Right ventricle myocardium inferior (tissue), 1 donor: Measurements from ENCODE around the gene ECHDC1. TPM values are rescaled to one million over a fixed set of nuclear protein-coding genes. Genes with fewer than 3 reads are reported as not detected.
A peak's percentile ranks its signal among the peaks of the same experiment; 100 is the strongest.
"Not testable (repeated sequence)": the region's sequence is repeated elsewhere in the genome, so short reads cannot be mapped to it uniquely, and the experiment has no call there.

Experiments used
- ATAC-seq: fragments of 200-7000 bp; cut with Tn5 transposase; one replicate; pipeline ENCODE4 v1.9.1; 2020; ENCODE audit warnings: mild to moderate bottlenecking, moderate library complexity
- DNase-seq: peaks from one replicate; pipeline ENCODE4 v3.0.0; 2021; ENCODE audit errors: missing footprints
- intact Hi-C: fragments of 100-400 bp; cut with DNase I; formaldehyde crosslinking; loops from one replicate; pipeline ENCODE4 v1.11.0; 2022
- long read RNA-seq: library from polyadenylated mRNA; unstranded; transcript quantifications from one replicate; pipeline ENCODE4 v2.0.0, GENCODE V29; 2021
- total RNA-seq: library from RNA; stranded (reverse); fragmentation: NEBNext Ultra II Directional; extraction: Animal tissue kit (Norgen Biotek cat#: 25700); gene quantifications from one replicate; pipeline ENCODE4 v1.2.1, GENCODE V29; 2021
- donor health status: DM: no; HTN: yes; CAD: no; lungs with severe emphysema.

The ECHDC1 gene, protein sequence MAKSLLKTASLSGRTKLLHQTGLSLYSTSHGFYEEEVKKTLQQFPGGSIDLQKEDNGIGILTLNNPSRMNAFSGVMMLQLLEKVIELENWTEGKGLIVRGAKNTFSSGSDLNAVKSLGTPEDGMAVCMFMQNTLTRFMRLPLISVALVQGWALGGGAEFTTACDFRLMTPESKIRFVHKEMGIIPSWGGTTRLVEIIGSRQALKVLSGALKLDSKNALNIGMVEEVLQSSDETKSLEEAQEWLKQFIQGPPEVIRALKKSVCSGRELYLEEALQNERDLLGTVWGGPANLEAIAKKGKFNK
- total RNA-seq, result 42.7 TPM
- long read RNA-seq, transcript ECHDC1-210 (6 exons, 2,341 nt), result major isoform, 6 of 14 reads
- long read RNA-seq, partial matches to known transcripts, result 2 of 14 reads
- long read RNA-seq, other reads (novel, unspliced or antisense), result 2 of 14 reads

DNA sequence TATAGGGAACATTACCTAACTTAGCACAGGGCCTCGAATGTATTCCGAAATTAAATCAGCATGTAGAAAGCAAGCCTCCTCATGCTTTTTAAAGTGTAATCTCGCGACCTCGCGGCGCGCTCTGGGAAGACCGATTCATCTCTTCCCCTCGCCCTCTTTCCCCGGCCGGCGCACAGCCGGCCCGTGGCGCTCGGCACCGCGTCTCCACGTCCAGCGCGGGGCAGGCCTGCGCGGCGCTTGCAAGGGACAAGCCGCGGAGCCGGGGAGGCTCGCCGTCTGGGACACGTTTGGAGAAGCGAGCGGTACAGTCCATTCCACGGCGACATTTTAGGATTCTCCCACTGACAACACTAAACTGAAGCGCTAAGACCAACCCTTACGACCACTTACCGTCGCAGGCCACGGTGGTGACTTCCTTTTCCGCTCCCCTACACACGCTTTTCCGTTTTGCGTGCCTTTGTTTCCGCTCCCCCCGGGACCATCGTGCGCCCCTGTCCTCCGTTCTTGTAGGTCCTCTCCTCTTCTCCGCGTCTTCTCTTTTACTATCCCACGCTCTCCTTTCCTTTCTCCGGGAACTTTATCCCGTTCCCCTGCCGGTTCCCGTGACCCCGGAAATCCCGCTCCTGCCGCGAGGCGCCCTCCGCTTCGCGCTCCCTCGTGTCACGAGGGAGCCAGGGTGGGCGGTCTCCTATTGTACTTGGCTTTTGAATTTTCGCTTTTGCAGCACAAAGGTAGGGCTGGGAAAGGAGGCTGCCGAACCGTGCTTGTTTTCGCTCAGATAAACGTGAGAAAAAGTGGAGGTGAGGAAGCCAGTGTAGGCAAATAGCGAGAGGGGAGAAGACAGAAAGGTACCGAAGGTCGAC is at the start of gene ECHDC1:
Gene ECHDC1 (minus strand): TSS at position 664 of the 863 bp plus-strand sequence. CDS start 12,581 bp downstream, outside the sequence.
- peak; percentile 86 for ATAC-seq
- intact Hi-C loops, result loop anchor here (2.0 kb wide), 1 partner anchor 74 kb away; no protein-coding TSS in a partner anchor
- DNase-seq, result peak; percentile 86

- no peak for DNase-seq
- ATAC-seq, result no peak
- intact Hi-C loops, result no loop called here
Measured at GRCh38 chr6:127392301-127392700, 48.9 kb upstream of the ECHDC1 start.

DNA sequence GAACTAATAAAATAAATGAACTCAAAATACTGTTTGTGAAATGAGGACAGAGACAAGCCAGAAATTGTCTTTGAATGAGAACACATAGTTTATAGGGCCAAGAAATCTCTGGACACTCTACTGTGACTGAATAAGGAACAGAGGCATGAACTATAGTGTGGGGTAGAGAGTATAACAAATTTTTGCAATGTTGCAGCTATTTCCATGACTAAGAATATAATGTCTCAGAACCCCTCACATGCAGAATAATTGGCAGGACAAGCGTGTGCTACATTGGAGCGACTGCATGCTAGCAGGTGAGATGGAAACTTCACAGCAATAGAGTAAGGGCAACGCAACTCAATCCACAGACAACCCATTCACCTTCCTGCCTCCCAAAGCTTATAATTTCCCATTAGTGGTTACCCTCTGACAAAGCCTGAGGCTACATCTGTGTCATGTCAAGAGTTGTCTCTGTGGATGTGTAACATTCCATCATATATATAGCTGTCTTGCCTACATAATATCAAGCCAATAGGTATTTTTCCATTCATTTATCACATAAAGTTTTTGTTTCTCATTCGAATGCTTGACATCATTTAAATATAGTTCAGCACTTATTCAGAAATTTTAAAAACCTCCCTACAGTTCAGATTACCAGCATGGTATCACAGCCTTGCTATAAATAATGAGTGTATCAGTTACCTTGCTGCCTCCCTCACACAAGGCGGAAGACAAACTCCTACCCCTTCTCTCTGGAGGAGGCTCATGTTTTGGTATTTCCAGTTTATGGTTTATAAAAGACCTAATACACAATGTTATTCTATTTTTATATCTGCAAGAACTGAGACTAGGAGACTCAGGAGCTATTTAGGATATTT is 47.9 kb upstream of the ECHDC1 start:
- intact Hi-C loops, result no loop called here
- ATAC-seq, result no peak
- no peak for DNase-seq

- DNase-seq (no peak), ATAC-seq (no peak)
- intact Hi-C loops, result no loop called here
Measured at GRCh38 chr6:127389706-127390105, 46.3 kb upstream of the ECHDC1 start.

DNA sequence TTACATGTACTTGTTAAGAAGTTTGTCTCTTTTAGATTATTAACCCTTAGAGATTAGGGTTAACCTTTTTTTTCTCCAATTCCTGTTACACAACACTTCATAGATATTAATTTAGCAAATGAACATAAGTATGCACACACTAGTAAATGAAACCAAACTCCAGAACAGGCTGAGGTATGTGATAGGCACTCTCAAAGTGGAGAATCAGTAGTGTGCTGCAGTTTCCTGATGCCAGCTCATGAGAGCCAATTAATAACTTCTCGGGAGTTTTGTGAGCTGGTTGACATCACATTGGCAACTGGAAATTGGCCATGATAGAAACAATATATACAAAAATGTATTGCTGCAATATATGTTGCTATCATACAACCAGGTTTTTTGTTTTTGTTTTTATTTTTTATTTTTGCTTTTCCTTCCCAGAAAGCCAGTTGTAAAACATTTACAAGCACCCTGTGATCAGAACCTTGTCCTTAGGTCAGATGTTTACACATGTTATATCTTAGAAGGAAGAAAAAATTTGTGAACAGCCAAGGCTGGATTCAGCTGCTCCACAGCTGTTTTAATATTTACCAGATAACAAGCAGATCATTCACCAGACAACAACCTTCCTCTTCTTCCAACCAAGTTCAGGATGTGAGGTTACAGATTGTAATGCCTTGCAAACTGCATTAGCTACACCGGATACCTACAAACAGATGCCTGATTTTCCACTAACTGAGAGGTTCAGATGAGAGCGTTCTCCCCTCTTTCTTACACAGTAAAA is 42.4 kb upstream of the ECHDC1 start:
- DNase-seq (no peak), ATAC-seq (no peak)
- intact Hi-C loops, result no loop called here

DNA sequence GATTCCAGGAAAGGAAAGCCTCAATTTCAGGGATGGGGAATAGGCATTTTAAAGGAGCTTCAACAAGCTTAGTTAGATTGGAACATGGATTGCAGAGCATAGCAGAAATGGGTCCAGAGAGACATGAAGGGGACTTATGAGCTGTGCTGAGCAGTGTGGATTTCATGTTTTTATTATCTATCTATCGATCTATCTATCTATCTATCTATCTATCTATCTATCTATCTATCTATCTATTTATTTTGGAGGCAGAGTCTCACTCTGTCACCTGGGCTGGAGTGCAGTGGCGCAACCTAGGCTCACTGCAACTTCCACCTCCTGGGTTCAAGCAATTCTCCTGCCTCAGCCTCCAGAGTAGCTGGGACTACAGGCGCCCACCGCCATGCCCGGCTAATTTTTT is 41.4 kb upstream of the ECHDC1 start:
- ATAC-seq, DNase-seq, intact Hi-C loops: not testable (repeated sequence)

DNA sequence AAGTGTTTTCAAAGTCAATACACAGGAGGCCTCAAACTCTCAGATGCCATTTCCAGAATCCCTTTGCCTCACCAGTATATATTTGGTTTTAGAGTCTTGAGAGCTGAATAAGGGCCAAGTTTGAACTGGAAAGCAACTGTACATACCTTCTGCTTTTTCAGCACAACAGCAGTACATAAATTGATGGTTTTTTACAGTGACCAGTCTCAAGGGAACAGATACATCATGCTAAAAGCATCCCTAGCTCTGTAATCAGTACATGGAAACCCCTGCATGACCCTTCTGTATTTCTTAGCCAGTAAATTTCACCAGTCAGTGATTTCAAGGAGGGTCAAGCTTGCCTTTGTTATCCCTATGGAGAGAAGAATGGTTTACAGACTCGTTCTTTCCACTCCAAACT is 40.6 kb upstream of the ECHDC1 start:
- DNase-seq, result no peak
- intact Hi-C loops, result no loop called here
- peak; percentile 28 for ATAC-seq

- ATAC-seq, result no peak
- DNase-seq, result no peak
- intact Hi-C loops, result no loop called here
Measured at GRCh38 chr6:127382413-127382812, 39.0 kb upstream of the ECHDC1 start.

DNA sequence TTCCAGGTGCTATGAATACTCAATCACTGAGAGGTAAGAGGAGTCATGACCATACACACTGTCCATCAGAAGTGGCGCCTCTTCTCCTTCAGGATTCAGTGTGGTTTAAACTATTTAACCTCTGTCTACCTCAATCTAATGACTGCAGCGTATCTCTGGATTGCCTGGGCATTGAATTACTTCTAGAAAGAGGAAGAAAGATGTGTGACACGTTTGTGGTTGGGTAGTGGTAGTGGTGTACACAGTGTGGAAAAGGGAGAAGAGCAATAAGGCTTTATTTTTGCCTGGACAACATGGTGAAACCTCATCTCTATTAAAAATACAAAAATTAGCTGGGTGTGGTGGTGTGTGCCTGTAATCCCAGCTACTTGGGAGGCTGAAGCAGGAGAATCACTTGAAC is 38.0 kb upstream of the ECHDC1 start:
- intact Hi-C loops, result no loop called here
- ATAC-seq (no peak), DNase-seq (no peak)

- DNase-seq (no peak), ATAC-seq (no peak)
- intact Hi-C loops, result no loop called here
Measured at GRCh38 chr6:127376685-127377084, 33.3 kb upstream of the ECHDC1 start.

DNA sequence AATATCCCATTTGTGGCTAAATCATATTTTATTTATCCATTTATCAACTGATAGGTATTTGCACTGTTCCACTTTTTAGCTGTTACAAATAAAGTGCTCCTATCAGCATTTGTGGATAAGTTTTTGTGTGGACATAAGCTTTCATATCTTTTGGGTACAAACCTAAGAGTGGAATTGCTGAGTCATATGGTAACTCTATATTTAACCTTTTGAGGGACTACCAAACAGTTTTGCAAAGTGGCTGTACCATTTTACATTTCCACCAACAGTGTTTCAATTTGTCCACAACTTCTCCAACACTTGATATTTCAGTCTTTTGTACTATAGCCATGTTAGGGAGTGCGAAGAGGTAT is 23.6 kb upstream of the ECHDC1 start:
- intact Hi-C loops, result no loop called here
- ATAC-seq (no peak), DNase-seq (no peak)

GRCh38 chr6:127366282-127367022 is 23.0 kb upstream of the ECHDC1 start:
- DNase-seq (no peak), ATAC-seq (no peak)
- intact Hi-C loops, result no loop called here

DNA sequence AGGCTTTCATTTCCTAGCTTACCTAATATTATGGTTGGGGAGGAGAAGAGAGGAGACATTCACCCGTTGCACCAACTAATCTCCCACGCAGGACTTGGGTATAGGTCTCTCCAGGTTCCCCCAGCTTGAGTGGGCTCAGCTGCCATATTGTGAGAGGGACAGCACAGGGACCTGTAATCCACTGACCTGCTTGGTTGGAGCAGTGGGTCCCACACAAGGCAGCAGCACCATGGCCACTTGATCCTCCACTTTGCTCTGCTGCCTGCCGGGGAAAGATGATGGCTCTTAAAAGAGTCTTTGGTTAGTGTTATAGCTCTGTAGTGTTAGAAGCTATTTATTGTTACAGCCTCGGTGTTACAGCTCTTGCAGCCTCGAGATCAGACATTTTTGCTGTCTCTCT is 22.5 kb upstream of the ECHDC1 start:
- no peak for DNase-seq
- no peak for ATAC-seq
- intact Hi-C loops, result no loop called here

DNA sequence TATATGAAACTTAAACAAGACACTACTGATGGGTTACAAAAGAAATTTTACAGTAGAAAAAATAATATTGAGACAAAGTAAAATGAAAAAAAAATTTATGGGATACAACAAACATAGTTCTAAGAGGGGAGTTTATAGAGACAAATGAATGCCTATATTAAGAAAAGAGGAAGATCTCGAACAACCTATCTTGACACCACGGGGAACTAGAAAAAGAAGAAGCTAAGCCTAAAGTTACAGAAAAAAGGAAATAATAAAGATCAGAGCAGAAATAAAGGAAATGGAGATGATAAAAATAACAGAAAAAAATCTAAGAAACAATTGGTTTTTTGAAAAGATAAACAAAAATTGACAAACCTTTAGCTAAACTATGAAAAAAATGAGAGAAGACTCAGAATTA is 9.1 kb upstream of the ECHDC1 start:
- DNase-seq (no peak), ATAC-seq (no peak)
- intact Hi-C loops, result no loop called here

GRCh38 chr6:127349980-127350379 is 6.6 kb upstream of the ECHDC1 start:
- ATAC-seq, result no peak
- intact Hi-C loops, result no loop called here
- no peak for DNase-seq

DNA sequence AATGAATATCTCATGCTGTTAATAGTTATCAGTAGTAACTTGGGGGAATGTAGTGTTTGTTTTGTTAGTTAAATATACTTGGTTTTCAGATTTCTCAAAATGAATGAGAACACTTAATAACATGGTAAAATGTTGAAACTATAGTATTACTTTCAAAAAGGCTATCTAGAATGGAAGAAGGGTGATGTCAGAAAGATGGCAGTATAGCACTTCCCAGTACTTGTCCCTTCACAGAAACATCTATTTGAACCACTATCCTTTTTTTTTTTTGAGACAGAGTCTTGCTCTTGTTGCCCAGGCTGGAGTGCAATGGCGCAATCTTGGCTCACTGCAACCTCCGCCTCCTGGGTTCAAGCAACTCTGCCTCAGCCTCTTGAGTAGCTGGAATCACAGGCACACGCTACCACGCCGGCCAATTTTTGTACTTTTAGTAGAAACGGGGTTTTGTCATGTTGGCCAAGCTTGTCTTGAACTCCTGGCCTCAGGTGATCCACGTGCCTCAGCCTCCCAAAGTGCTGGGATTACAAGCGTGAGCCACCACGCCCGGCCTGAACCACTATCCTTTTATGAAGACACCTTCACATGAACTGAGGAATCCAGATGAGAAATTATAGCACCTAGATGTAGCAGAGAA is 4.7 kb upstream of the ECHDC1 start:
- ATAC-seq, result no peak
- no peak for DNase-seq
- intact Hi-C loops, result no loop called here

DNA sequence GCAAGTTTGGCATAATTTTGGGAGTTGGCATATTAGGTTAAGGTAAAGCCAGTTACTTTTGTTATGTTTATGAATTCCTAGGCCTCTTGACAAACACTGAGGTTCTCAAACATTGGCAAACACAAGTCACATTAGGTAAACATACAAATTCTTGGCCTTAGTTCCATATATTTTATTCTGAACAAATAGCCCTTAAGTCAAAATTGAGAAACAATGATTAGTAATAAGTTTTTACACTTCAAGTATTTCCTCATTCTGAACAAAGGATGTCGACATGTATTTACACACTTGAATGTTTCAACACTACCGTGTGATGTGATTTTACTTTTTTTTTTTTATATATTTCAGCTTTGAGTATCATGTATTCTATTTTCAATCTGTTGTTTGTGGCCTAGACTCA is 3.8 kb upstream of the ECHDC1 start:
- intact Hi-C loops, result no loop called here
- ATAC-seq (no peak), DNase-seq (no peak)
